OCI-LY1 (cell line): ENCODE results near the gene SMYD5.

Source experiments
- CTCF ChIP-seq: fragments of 200-600 bp; sonication (generic), shearing (Covaris generic); IDR thresholded peaks from 2 replicates; pipeline ENCODE4 v1.5.1; 2017; ENCODE audit warnings: mild to moderate bottlenecking, antibody characterized with exemption, low read length, moderate library complexity, mixed read lengths
- EZH2 ChIP-seq: fragments of 200-600 bp; sonication (generic), shearing (Covaris generic); IDR thresholded peaks from 2 replicates; pipeline ENCODE4 v1.8.0; 2017; ENCODE audit warnings: borderline replicate concordance, mixed run types, mild to moderate bottlenecking, antibody characterized with exemption, low read length, moderate library complexity, mixed read lengths

DNA sequence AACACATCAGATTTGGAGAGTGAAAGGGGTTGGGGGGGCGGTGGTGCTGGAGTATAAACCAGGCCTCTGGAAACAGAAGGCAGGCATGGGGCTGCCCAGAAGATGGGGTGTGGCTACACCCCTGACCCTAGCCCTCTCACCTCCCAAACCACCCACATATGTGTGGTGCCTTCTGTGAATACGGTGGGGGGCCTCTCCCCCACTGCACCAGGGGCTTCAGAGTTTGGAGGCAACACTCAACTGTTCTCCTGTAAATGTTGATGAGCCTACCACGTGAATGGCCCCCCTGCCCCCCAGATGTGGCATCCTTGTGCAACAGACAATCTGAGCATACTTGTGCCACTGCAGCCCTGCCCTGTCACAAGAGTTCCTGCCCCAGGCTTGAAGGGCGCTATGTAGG, 50.7 kb downstream of the SMYD5 start:
- TF ChIP-seq CTCF = no peak
- no peak for TF ChIP-seq EZH2
